Measurements from ENCODE around the gene NCR3LG1. TPM values are rescaled to one million over a fixed set of nuclear protein-coding genes. Genes with fewer than 3 reads are reported as not detected.
A peak's percentile ranks its signal among the peaks of the same experiment; 100 is the strongest.
"Not testable (repeated sequence)": the region's sequence is repeated elsewhere in the genome, so short reads cannot be mapped to it uniquely, and the experiment has no call there.

The NCR3LG1 gene
- total RNA-seq, 2 donors from 2014 or later = 0.70 to 1.4 TPM

GRCh38 chr11:17415523-17416104, 64.0 kb downstream of the NCR3LG1 start:
- no peaks in the 10 kb centered on the region for H3K36me3 Mint-ChIP-seq
- H3K27ac Mint-ChIP-seq = no peak overlapping the region
- no peak overlapping the region for H3K4me3 Mint-ChIP-seq
- H3K27me3 Mint-ChIP-seq = peaks cover 26 to 36% of the 10 kb centered on the region in 2 donors
- H3K9me3 Mint-ChIP-seq = no peaks in the 10 kb centered on the region
- DNase-seq (ENCODE audit: low spot score) = no peak
- no peaks in the 10 kb centered on the region for H3K4me1 Mint-ChIP-seq (ENCODE audit: low read depth in 2 of 2)
- peak in 1 of 2 donors; percentile 12 for ATAC-seq

DNA sequence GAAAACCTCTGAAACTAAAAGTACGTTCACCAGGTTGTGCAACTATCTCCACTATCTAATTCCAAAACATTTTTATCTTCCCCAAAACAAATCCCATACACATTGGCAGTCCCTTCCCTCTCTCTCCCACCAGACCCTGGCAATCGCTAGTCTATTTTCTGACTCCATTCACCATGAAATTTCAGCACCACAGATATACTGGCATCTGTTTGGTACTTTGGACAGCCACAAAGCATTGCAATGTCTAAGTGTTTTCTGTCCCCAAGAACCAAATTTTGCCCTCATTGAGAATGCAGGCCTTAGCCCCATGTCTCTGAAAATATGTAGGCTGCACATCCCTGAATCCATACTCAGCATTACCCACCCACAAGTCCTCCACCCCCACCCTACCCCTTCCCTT, 64.9 kb downstream of the NCR3LG1 start:
- DNase-seq (ENCODE audit: low spot score) = no peak
- Mint-ChIP-seq H3K9me3 (no peaks in the 10 kb centered on the region), H3K27me3 (peaks cover 34 to 36% of the 10 kb centered on the region in 2 donors), H3K4me3 (no peak overlapping the region), H3K4me1 (ENCODE audit: low read depth in 2 of 2) (no peaks in the 10 kb centered on the region), H3K27ac (no peak overlapping the region), H3K36me3 (no peaks in the 10 kb centered on the region)
- ATAC-seq = no peak

DNA sequence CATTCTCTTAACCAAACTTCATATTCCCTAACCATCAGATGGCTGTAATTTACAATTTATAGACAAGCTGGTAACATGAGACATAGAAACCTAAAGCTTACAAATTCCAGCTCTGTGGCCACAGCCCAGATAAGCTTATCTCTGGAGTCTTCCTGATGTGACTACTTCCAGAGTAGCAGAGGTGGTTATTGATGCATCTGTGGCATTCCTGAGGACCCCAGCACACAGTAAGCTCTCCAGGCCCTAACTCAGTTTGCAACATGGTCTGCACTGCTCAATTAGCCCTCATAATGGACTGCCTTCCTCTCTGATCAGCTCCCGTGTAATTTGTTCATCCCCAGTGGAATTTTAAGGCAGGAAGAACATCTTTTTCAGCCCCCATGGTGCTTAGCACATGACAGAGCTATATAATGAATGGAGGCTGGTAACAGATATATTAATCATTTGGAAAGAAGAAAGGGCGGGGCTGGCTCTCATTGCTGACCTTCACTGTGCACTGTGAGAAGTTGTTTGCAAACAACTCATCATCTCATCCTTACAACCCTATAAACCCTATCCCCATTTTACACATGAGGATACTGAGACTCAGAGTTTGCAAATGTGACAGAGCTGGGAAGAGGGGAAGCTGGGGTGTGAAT, 67.0 kb downstream of the NCR3LG1 start:
- Mint-ChIP-seq H3K36me3 (no peaks in the 10 kb centered on the region), H3K27me3 (peaks cover 39 to 46% of the 10 kb centered on the region in 2 donors), H3K4me1 (ENCODE audit: low read depth in 2 of 2) (no peaks in the 10 kb centered on the region), H3K27ac (no peak overlapping the region), H3K4me3 (no peak overlapping the region), H3K9me3 (no peaks in the 10 kb centered on the region)
- no peak for ATAC-seq
- DNase-seq (ENCODE audit: low spot score) = no peak

- no peaks in the 10 kb centered on the region for H3K36me3 Mint-ChIP-seq
- no peaks in the 10 kb centered on the region for H3K9me3 Mint-ChIP-seq
- ATAC-seq (no peak), DNase-seq (ENCODE audit: low spot score) (no peak)
- H3K27ac Mint-ChIP-seq = no peak overlapping the region
- peaks cover 30 to 39% of the 10 kb centered on the region in 2 donors for H3K27me3 Mint-ChIP-seq
- no peak overlapping the region for H3K4me3 Mint-ChIP-seq
- H3K4me1 Mint-ChIP-seq (ENCODE audit: low read depth in 2 of 2) = no peaks in the 10 kb centered on the region
Measured at GRCh38 chr11:17421781-17422180, 70.2 kb downstream of the NCR3LG1 start.

DNA sequence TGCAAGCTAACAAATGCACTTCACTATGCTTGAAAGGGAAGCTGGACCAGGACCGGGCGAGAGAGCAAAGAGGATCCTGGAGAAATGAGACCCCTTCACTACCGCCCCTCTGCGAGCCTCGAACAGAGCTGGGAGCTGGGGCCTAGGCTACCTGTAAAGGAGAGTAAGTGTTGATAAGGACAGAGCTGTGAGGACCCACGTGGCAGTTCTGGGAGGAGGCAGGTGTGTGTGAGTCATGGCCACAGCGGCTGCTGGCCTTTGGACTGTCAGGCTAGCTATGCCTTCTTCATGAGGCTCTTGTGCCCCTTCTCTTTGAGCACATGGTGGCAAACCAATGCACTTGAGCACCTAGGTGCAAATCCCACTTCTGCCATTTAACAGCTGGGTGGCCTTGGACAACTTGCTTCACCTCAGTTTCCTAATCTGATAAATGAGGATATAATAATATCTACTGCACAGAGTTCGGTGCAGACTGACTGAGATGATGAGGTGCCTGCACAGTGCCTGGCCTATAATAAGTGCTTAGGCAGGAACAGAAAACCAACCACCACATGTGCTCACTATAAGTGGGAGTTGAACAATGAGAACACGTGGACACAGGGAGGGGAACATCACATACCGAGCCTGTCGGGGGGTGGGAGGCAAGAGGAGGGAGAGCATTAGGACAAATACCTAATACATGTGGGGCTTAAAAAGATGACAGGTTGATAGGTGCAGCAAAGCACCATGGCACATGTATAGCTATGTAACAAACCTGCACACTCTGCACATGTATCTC, 72.1 kb downstream of the NCR3LG1 start:
- ATAC-seq (no peak), DNase-seq (ENCODE audit: low spot score) (no peak)
- Mint-ChIP-seq H3K4me3 (no peak overlapping the region), H3K27ac (no peak overlapping the region), H3K4me1 (ENCODE audit: low read depth in 2 of 2) (no peaks in the 10 kb centered on the region), H3K9me3 (no peaks in the 10 kb centered on the region), H3K36me3 (no peaks in the 10 kb centered on the region), H3K27me3 (peaks cover 30 to 40% of the 10 kb centered on the region in 2 donors)

GRCh38 chr11:17426233-17426632, 74.6 kb downstream of the NCR3LG1 start:
- DNase-seq (ENCODE audit: low spot score); ATAC-seq; H3K36me3 Mint-ChIP-seq; H3K4me1 Mint-ChIP-seq (ENCODE audit: low read depth in 2 of 2); H3K27ac Mint-ChIP-seq; H3K4me3 Mint-ChIP-seq; H3K9me3 Mint-ChIP-seq: not testable (repeated sequence)
- H3K27me3 Mint-ChIP-seq = peaks cover 18 to 22% of the 10 kb centered on the region in 2 donors

Other genes starting within 250 kb of the NCR3LG1 start
- gene PIK3C2A, start 143.8 kb upstream of the NCR3LG1 start, total RNA-seq = 10 to 100 TPM; 25.7 to 37.3 TPM
- 10 to 100 TPM; 43.6 to 50.4 TPM for gene NUCB2, start 75.1 kb upstream of the NCR3LG1 start, total RNA-seq
- under 1 TPM in 1 of 2 donors, not detected in 1; 0.75 TPM for gene KCNJ11, start 36.9 kb downstream of the NCR3LG1 start, total RNA-seq
- not detected for gene ABCC8, start 125.0 kb downstream of the NCR3LG1 start, total RNA-seq
- gene USH1C, start 192.6 kb downstream of the NCR3LG1 start, total RNA-seq = not detected
- gene OTOG, start 195.5 kb downstream of the NCR3LG1 start, total RNA-seq = not detected

All from natural killer cell treated with Interleukin-12 subunit alpha and Interleukin-12 subunit beta and Interleukin-15 and Interleukin-18, amount 100 ng/mL, for 72 hours (primary cell).